Skeletal muscle satellite cell (primary cell): ENCODE results near the gene SEPTIN5.
"Not testable (repeated sequence)": the region's sequence is repeated elsewhere in the genome, so short reads cannot be mapped to it uniquely, and the experiment has no call there.

Experiments
- H3K27me3 ChIP-seq: 2 replicates; pipeline ENCODE4 v1.7.0; 2013; ENCODE audit warnings: low read length; ENCODE audit not compliant: control insufficient read depth, insufficient read depth
- H3K36me3 ChIP-seq: 2 replicates; pipeline ENCODE4 v1.7.0; 2013; ENCODE audit warnings: mild to moderate bottlenecking, control low read depth, low read length; ENCODE audit not compliant: insufficient read depth
- H3K4me1 ChIP-seq: 2 replicates; pipeline ENCODE4 v1.7.0; 2013; ENCODE audit warnings: low read length; ENCODE audit not compliant: control insufficient read depth, insufficient read depth
- H3K4me2 ChIP-seq: 2 replicates; pipeline ENCODE4 v1.7.0; 2013; ENCODE audit warnings: mild to moderate bottlenecking, low read length
- H3K4me3 ChIP-seq: 2 replicates; pipeline ENCODE4 v1.7.0; 2013; ENCODE audit warnings: low read length
- H3K9ac ChIP-seq: 2 replicates; pipeline ENCODE4 v1.7.0; 2013; ENCODE audit warnings: mild to moderate bottlenecking, low read depth, low read length, moderate library complexity
- H3K9me3 ChIP-seq: replicated peaks from 2 replicates; pipeline ENCODE4 v1.7.0; 2013; ENCODE audit warnings: mild to moderate bottlenecking, control low read depth, low read length

SEPTIN5 gene

DNA sequence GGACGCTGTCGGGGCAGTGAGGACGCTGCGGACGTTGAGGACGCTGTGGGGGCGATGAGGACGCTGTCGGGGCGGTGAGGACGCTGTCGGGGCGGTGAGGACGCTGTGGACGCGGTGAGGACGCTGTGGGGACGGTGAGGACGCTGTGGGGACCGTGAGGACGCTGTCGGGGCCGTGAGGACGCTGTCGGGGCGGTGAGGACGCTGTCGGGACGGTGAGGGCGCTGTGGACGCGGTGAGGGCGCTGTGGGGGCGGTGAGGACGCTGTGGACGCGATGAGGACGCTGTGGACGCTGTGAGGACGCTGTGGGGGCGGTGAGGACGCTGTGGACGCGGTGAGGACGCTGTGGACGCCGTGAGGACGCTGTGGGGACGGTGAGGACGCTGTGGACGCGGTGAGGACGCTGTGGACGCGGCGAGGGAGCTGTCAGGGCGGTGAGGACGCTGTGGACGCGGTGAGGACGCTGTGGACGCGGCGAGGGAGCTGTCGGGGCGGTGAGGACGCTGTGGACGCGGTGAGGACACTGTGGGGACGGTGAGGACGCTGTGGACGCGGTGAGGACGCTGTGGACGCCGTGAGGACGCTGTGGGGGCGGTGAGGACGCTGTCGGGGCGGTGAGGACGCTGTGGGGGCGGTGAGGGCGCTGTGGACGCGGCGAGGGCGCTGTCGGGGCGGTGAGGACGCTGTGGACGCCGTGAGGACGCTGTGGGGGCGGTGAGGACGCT lies 11.9 kb downstream of the SEPTIN5 start:
- peaks cover 12% of the 10 kb centered on the region for H3K36me3 ChIP-seq
- H3K4me1 ChIP-seq, H3K4me2 ChIP-seq, H3K9ac ChIP-seq, H3K4me3 ChIP-seq, H3K27me3 ChIP-seq, H3K9me3 ChIP-seq: not testable (repeated sequence)

DNA sequence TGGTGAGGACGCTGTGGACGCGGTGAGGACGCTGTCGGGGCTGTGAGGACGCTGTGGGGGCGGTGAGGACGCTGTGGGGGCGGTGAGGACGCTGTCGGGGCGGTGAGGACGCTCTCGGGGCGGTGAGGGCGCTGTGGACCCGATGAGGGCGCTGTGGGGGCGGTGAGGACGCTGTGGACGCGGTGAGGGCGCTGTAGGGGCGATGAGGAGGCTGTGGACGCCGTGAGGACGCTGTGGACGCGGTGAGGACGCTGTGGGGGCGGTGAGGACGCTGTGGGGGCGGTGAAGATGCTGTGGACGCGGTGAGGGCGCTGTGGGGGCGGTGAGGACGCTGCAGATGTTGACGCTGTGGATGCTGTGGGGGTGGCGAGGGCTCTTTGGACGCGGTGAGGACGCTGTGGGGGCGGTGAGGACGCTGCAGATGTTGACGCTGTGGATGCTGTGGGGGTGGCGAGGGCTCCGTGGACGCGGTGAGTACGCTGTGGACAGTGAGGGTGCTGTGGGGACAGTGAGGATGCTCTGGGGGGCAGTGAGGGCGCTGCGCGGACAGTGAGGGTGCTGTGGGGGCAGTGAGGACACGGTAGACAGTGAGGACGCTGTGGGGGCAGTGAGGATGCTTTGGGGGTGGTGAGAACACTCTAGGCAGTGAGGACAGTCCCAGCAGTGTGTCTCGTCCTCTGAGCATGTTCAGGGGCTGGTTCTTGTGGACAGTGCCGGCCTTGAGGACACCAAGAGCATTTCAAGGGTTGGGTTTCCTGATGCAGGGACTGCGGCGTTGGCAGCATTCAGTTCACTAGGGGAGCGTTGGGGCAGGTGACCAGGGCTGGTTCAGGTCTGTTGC lies 13.2 kb downstream of the SEPTIN5 start:
- Histone ChIP-seq H3K4me3 (no peak overlapping the region), H3K9me3 (no peaks in the 10 kb centered on the region), H3K27me3 (no peaks in the 10 kb centered on the region), H3K4me1 (peaks cover 9% of the 10 kb centered on the region), H3K9ac (no peak overlapping the region), H3K36me3 (peaks cover 9% of the 10 kb centered on the region), H3K4me2 (no peak overlapping the region)

DNA sequence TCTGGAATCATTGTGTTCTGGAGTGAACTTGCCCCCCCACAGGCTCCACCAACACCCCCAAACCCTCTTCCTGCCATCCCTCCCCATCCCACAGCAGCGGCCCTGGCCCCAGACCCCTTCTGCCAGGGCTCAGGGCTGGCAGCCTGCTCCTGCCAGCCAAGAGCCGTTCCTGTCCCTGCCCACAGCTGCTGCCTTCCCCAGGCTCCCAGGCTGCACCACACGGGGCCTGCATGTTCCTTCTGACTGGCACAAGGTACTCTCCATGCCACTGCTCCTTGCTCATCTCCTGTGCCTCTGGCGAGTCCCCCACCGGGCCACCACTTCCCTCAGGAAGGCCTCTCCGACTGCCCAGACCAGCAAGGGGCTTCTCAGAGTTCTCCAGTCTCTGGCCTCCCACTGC lies 14.0 kb downstream of the SEPTIN5 start:
- H3K4me1 ChIP-seq = peaks cover 9% of the 10 kb centered on the region
- H3K4me3 ChIP-seq = no peak overlapping the region
- H3K36me3 ChIP-seq = peaks cover 1% of the 10 kb centered on the region
- no peak overlapping the region for H3K9ac ChIP-seq
- H3K4me2 ChIP-seq = no peak overlapping the region
- no peaks in the 10 kb centered on the region for H3K27me3 ChIP-seq
- H3K9me3 ChIP-seq = no peaks in the 10 kb centered on the region

DNA sequence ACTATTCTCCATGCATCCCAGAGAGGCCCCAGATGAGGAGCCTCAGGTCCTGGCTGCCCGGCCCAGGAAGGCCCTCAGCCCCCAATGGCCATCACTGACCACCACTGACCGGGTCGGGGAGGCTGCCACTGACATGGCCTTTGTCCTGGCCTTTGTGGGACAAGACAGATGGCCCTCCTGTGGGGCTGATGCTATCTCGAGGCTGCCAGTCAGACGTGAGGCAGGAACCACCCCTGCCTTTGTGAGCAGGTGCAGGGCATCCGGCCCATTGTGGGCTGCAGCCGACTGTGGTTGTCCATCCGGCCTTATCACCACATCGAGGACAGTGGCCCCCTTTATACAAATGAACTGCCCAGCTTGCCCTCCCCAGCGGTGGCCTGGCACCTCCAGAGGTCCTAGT lies 14.5 kb downstream of the SEPTIN5 start:
- Histone ChIP-seq H3K9me3 (no peaks in the 10 kb centered on the region), H3K4me3 (no peak overlapping the region), H3K4me1 (peaks cover 9% of the 10 kb centered on the region), H3K36me3 (no peaks in the 10 kb centered on the region), H3K27me3 (no peaks in the 10 kb centered on the region), H3K4me2 (no peak overlapping the region), H3K9ac (no peak overlapping the region)

DNA sequence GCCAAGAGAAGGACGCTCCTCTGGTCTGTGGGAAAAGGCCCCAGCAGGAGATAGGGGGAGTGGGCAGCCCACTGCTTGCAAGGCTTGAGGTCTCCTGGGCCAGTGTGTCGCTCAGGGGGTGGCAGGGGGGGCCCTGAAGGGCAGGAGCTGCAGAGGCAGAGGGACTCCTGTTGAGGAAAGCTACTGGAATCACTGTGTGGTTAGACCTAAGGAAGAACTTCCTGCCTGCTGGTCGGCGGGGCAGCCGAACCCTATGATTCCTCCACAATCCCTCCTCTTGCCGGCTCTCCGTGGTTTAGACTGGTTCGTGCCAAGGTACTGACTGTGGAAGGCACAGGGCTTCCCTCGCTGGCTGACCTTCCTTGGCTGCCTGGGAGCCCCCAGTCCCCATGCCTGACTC lies 15.2 kb downstream of the SEPTIN5 start:
- Histone ChIP-seq H3K9ac (no peak overlapping the region), H3K4me2 (no peak overlapping the region), H3K9me3 (no peaks in the 10 kb centered on the region), H3K27me3 (no peaks in the 10 kb centered on the region), H3K4me1 (peaks cover 9% of the 10 kb centered on the region), H3K4me3 (no peak overlapping the region), H3K36me3 (no peaks in the 10 kb centered on the region)

DNA sequence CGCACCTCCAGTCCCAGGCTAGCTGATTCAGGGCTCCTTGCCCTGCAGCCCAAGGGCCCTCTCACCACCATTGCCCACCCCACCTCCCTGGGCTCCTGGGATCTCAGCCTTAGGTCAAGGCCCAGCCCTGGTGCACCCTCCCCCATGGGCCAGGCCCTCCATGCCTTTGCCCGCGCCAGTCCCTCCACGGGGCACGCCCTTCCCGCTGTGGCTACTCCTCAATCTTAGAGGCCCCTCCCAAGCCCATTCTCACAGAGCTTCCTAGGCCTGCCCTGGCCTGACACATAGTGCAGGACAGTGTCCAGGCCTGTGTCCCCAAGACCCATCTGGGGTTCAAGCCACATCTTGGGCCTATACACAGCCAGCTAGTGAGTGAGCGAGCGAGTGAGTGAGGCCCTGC lies 15.9 kb downstream of the SEPTIN5 start:
- H3K9ac ChIP-seq = peak overlapping the region; percentile 65
- peaks cover 9% of the 10 kb centered on the region for H3K4me1 ChIP-seq
- no peaks in the 10 kb centered on the region for H3K27me3 ChIP-seq
- no peak overlapping the region for H3K4me3 ChIP-seq
- no peak overlapping the region for H3K4me2 ChIP-seq
- no peaks in the 10 kb centered on the region for H3K9me3 ChIP-seq
- no peaks in the 10 kb centered on the region for H3K36me3 ChIP-seq

DNA sequence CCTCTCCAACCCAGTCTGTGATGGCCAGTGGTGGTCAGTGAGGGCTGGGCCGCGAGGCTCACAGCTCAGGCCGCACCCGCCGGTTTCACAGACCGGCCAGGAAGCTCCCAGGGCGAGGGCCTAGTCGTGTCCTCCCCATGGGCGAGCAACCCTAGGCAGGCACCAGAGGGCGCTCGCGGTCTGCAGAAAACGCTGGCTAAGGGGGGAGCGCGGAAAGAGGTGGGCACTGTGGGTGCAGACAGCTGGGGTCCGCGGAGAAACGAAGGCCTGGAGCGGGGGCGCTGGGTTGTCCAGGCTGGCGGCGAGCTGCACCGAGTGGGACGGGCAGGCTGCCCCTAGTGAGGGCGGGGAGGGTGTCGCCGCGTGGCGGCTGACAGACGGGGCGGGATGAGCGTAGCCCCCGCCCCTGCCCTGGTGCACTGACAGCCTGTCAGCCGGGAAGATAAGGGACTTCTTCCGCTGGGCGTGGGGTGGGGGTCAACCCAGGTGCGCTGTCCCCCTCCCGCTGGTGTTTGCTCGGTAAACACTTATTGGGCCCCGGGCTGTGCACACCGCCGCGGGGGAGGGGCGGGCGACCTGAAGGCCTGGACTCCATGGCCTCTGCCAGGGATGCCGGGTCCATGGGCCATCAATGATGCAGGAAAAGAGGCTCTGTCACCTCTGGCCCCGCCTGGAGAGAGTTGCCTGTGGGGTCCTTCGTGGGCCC lies 16.5 kb downstream of the SEPTIN5 start:
- H3K36me3 ChIP-seq = no peaks in the 10 kb centered on the region
- H3K4me3 ChIP-seq = peak overlapping the region; percentile 68
- no peaks in the 10 kb centered on the region for H3K9me3 ChIP-seq
- H3K4me2 ChIP-seq = peak overlapping the region; percentile 88
- H3K4me1 ChIP-seq = peaks cover 9% of the 10 kb centered on the region
- no peaks in the 10 kb centered on the region for H3K27me3 ChIP-seq
- peak overlapping the region; percentile 65 for H3K9ac ChIP-seq

DNA sequence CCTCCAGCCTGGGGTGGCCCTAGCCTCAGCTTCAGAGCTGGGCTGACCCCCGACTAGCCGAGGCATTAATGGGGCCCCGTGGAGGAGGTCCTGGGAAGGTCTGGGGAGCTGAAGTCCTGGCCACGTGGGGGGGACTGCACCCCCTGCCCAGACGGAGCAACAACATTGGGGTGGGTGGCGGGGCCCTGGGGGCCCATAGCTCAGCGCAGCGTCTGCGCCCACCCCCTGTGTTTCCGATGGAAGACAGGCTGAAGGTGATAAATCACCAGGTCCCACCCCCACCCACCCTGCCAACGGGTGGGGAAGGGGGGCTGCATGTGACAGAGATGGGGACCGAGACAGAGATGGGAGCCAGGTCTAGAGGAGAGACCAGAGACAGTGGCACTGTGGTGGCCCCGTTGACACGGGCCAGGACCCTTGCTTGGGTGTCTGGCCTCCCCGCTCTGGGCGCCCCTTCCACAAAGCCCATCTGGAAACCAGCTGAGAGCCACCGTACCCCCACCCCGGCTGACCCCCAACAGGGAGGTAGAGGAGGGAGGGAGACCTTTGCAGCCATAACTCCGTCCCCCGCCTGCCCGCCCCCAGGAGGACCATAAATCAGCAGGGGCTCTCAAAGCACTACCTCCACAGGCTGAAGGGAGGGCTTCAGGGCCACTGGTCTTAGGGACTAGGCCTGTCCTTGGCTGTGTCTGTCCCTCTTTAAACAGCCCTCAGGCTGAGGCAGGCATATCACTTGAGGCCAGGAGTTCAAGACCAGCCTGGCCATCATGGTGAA lies 17.2 kb downstream of the SEPTIN5 start:
- Histone ChIP-seq H3K4me1 (peaks cover 9% of the 10 kb centered on the region), H3K9ac (no peak overlapping the region), H3K36me3 (no peaks in the 10 kb centered on the region), H3K4me3 (peak overlapping the region; percentile 68), H3K9me3 (no peaks in the 10 kb centered on the region), H3K27me3 (no peaks in the 10 kb centered on the region), H3K4me2 (peak overlapping the region; percentile 88)

DNA sequence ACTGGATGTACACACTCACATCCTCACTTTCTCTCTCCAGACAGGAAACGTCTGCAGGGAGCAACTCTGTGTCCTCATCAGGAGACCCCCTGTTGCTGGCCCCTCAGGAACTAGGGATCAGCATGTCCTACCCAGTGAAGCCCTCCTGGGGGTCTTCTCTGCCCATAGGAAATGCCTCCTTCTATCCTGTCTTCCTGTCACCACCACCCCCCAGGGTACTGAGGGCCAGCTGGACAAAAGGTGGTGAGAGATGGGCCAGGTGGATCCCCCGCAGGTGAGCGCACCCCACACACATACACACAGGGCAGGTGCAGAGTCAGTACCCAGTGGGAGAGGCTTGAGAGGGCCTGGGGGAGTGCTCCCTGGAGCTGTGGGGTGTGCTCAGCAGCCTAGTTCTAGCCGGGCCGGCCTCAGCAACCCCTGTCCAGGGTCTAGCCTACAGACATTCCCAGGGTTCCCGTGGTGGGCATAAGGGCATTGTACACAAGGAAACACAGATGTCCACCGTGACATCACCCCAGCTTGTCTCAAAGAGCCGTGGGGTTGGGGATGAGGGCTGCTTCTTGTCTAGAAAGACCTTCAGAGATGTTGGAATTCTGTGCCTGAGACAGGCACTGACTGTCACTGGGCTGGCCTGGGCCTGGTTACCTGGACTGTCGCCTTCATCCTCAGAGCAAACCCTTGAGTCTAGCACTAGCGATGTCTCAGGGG lies 18.3 kb downstream of the SEPTIN5 start:
- no peak overlapping the region for H3K4me2 ChIP-seq
- H3K4me3 ChIP-seq = no peak overlapping the region
- H3K9me3 ChIP-seq = no peaks in the 10 kb centered on the region
- H3K36me3 ChIP-seq = no peaks in the 10 kb centered on the region
- peaks cover 9% of the 10 kb centered on the region for H3K4me1 ChIP-seq
- H3K27me3 ChIP-seq = no peaks in the 10 kb centered on the region
- H3K9ac ChIP-seq = no peak overlapping the region

DNA sequence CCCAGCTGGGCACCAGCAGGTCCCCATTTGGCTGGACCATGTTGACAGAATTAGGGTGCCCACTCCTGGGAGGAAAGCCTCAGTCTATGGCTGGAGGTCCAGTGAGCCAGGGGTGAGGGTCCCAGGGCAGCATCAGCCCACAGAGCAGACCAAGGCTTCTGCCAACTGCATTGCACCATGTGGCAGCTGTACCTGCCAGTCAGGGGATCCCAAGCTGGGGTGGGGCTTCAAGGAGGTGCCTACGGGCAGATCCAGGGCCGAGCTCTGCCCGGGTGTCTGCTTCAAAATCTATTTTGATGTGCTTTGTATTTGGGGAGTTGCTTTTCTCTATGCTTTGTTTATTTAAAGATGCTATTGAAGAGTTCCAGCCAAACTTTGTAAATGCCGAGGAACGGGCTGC lies 19.5 kb downstream of the SEPTIN5 start:
- H3K36me3 ChIP-seq = no peaks in the 10 kb centered on the region
- H3K9ac ChIP-seq = no peak overlapping the region
- H3K4me1 ChIP-seq = peaks cover 9% of the 10 kb centered on the region

More for the DNA sequence above, 19.5 kb downstream of the SEPTIN5 start:
- Histone ChIP-seq H3K4me3 (no peak overlapping the region), H3K9me3 (no peaks in the 10 kb centered on the region), H3K4me2 (no peak overlapping the region), H3K27me3 (no peaks in the 10 kb centered on the region)
